HFF-Myc (cell line): ENCODE data around the gene HOXB3.

Experiments used
- DNase-seq: peaks from one replicate; pipeline ENCODE4 v3.0.0-alpha.2; 2011; ENCODE audit warnings: low read depth; ENCODE audit errors: extremely low read depth
- H3K4me3 ChIP-seq: replicated peaks from 2 replicates; pipeline ENCODE4 v1.5.1; 2011; ENCODE audit warnings: low read depth, mild to moderate bottlenecking, control low read depth, low read length
- TF ChIP-seq, protein P1 (sequence below): IDR thresholded peaks from 2 replicates; pipeline ENCODE4 v1.5.1; 2012; ENCODE audit warnings: mild to moderate bottlenecking, low read depth, low read length, control low read depth; ENCODE audit errors: missing control alignments

HOXB3 gene

GRCh38 chr17:48605991-48606891 lies 16.2 kb upstream of the HOXB3 start:
- no peak overlapping the region for H3K4me3 ChIP-seq
- TF ChIP-seq, protein P1, sequence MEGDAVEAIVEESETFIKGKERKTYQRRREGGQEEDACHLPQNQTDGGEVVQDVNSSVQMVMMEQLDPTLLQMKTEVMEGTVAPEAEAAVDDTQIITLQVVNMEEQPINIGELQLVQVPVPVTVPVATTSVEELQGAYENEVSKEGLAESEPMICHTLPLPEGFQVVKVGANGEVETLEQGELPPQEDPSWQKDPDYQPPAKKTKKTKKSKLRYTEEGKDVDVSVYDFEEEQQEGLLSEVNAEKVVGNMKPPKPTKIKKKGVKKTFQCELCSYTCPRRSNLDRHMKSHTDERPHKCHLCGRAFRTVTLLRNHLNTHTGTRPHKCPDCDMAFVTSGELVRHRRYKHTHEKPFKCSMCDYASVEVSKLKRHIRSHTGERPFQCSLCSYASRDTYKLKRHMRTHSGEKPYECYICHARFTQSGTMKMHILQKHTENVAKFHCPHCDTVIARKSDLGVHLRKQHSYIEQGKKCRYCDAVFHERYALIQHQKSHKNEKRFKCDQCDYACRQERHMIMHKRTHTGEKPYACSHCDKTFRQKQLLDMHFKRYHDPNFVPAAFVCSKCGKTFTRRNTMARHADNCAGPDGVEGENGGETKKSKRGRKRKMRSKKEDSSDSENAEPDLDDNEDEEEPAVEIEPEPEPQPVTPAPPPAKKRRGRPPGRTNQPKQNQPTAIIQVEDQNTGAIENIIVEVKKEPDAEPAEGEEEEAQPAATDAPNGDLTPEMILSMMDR = no peak
- DNase-seq = no peak

DNA sequence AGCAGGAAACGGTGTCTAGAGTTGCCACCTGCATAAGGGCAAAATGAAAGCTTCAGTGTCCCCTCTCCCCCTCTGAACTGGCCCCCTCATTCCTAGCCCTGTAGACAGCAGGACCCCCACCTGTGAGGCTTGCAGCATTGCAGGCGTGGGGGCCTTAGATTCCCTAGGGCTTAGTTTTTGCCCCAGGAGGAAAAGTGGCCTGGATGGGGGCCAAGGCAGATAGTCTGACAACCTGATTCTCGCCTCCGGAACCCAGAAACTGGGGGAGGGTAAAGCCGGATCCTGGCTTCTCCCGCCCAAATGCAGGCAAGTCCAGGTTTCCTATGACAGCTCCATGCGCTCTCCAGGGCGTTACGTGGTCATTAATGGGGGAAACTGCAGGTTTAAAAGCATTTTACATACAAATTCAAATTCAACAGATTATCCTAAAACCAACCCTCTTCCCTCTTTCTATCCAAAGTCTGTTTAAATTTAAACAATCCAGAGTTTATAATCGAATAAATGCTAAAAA lies 15.4 kb upstream of the HOXB3 start:
- H3K4me3 ChIP-seq = no peak overlapping the region
- TF ChIP-seq, protein P1 = no peak
- no peak for DNase-seq

DNA sequence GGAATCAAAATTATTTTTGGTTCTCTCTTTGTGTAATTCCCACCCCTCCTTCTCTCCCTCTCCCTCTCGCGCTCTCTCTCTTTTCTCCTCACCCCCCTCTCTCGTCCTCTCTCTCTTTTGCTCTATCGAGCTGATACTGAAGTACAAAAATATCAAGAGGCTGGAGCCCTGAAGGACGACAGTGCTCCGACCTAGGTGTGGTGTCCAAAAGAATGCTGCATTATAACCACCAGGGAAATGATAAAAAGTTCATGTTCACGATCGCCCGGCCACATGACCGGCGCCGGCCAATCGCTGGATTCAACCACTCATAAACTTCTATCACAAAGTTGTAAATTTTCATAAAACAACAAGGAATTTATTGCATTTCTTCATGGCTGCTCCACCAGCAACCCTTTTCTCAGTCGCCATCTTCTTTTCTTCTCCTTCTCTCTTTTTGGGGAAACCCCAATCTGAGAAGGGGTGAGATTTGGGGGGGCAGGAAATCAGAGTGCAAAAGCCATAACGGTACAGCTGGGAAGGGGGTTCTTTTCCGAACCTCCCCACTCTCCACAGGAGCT lies 14.8 kb upstream of the HOXB3 start, which contains the start of gene HOXB6:
TSS of gene HOXB6 (minus strand) at position 217 of the 560 bp plus-strand sequence. CDS start 6,836 bp downstream, outside the sequence.
- no peak for DNase-seq
- TF ChIP-seq, protein P1 = no peak
- no peak within 1 kb of the TSS for H3K4me3 ChIP-seq

DNA sequence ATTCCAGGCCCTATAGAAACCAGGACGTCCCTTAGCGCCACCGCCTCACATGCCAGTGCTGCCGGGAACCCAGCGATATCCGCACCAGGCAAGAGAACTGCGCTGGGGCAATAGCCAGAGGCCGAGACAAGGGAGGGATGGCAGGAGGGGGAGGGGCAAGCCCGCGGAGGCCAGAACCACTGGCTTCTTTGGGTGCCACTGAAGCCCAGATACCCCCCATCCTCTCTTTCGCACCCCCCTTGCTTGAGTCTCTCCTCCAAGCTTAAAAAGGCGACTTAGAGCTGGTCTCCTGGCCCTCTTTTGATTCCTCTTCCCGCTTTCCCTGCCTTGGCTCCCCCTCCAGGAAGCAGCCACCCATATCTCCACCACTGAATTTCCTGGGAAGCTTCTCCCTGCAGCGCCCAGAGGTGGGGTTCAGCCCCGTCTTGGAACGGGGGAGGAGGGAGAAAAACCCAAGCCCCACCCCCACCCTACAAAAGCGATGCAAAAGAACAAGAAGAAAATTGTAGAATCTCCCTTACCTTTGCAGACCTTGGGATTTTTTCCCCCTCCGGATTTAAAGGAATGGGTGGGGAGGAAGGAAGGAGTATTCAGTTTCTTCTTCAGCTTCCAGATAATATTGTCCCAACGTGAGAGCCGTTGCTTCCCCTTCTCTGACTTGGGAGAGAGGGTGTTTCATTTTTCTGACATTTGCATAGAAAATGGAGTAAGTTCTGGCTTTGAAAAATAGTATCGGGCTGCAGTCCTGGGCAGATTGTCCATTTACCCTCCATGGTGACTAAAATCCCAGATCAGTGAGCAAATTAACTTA lies 14.1 kb upstream of the HOXB3 start:
- DNase-seq = no peak
- TF ChIP-seq, protein P1 = no peak
- H3K4me3 ChIP-seq = no peak overlapping the region

- no peak for DNase-seq
- H3K4me3 ChIP-seq = no peak overlapping the region
- TF ChIP-seq, protein P1 = no peak
These were observed 11.7 kb upstream of the HOXB3 start for GRCh38 chr17:48601539-48602425.

DNA sequence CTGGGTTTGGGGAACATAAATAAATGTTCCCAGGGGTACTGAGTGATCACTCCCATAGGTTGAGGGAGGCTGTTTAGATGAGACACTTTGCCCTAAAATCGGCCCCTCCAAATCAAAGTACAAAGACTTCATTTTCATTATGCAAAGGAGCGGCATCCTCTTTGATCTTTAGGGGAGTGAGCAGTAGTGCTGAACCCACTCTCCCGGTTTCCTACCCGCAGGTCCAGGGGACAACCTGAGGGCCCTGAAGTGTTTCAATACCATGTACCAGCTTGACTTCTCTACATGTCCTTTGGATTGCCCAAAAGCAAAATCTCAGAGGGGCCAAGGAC lies 11.1 kb upstream of the HOXB3 start:
- TF ChIP-seq, protein P1 = no peak
- no peak overlapping the region for H3K4me3 ChIP-seq
- no peak for DNase-seq
